Stimulated activated CD4-positive, alpha-beta T cell treated with anti-CD3 and anti-CD28 coated beads, Interleukin-4, amount 100 ng/mL, for 1 hour (primary cell): ENCODE data around the gene FAM156B.
"Not testable (repeated sequence)": the region's sequence is repeated elsewhere in the genome, so short reads cannot be mapped to it uniquely, and the experiment has no call there.

ENCODE experiments used
- DNase-seq: peaks from one replicate; pipeline ENCODE4 v3.0.0-alpha.2; 2020

FAM156B gene

DNA sequence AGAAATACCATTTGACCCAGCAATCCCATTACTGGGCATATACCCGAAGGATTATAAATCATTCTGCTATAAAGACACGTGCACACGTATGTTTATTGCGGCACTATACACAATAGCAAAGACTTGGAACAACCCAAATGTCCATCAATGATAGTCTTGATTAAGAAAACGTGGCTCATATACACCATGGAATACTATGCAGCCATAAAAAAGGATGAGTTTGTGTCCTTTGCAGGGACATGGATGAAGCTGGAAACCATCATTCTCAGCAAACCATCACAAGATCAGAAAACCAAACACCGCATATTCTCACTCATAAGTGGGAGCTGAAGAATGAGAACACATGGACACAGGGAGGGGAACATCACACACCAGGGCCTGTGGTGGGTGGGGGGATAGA is 33.1 kb downstream of the FAM156B start:
- DNase-seq: not testable (repeated sequence)

GRCh38 chrX:52933213-52933612 is 36.1 kb downstream of the FAM156B start:
- DNase-seq: no peak

DNA sequence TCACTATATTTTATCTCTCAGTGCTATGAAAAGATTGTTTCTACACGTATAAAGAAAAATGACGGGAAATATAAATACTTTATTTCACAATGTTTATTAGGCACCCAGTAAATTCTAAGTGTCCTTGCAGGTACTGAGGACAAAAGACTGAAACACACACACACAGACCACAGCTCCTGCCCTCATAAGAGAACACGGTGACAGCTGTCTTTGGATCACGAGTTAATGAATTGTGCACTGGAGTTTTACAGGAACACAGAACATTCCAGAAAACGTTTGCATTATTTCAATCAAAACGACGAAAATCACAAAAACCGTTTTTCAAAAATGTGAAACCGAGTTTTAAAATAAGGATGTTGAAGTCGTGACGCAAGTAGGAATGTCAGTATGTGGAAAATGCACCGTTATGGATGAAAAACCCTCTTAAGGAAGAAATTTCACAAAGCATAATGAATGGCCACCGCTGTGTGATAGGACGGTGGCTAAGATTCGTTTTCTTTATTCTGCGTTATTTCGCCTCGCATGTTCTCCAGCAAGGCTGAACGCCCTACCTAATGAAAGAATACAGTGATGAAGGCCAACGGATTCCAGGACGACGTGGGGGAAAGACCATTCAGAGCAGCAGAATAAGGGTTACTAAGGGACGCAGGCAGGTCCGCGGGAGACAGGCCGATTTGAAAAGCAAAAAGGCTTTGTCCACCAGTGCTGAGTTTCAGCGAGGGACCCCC is 37.0 kb downstream of the FAM156B start:
- no peak for DNase-seq

DNA sequence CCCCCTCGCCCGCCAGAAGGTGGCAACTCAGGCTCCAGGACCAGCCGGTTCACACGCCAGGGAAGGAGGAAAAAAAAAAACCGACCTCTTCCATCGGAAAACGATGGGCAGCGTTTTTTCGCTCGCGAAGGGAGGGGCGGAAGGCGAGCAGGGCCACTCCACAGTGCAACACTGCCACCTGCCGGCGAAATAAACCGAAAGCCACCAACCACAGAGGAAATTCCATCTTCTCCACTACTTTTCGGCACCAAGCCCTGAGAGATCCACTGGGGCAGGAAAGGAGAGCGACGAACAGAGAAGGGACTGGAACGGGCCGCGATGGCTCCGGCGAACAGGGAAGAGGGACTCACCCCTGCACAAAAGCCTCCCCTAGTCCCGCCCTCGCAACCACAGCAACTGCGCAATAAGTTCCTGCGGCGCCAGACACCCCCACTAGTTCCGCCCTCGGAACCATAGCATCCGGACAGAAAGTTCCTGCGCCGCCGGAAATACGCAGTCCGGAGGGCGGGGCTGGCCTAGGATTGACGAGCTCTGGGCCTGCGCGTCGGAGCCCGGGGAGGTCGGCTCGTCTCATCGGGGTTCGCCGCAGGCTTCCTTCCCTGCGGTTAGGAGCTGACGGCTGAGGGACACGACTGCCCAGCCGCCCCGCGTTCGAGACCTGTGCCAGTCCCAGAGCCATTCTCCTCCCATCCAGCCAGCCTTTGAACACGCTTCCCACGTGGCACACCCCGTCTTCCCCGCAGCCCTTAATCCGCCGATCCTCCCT is 37.8 kb downstream of the FAM156B start:
- peak; percentile 85 for DNase-seq

DNA sequence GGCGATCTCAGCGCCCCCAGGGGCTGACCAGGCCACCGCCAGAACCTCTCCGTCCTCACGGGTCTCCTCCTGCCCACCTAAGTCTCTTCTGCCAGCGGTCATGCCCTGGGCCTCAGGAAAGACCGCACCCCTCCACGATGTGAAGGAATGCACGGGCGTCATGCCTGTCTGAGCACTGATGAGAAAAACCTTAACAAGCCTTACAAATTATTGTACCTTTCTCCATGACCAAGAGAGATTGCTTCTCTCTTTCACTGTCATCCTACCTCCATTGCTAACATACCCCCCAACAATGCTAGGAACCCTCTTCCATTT is 38.3 kb downstream of the FAM156B start:
- DNase-seq: not testable (repeated sequence)

GRCh38 chrX:52940704-52941103 is 43.6 kb downstream of the FAM156B start:
- not testable (repeated sequence) for DNase-seq

GRCh38 chrX:52941728-52942127 is 44.6 kb downstream of the FAM156B start:
- DNase-seq: not testable (repeated sequence)

DNA sequence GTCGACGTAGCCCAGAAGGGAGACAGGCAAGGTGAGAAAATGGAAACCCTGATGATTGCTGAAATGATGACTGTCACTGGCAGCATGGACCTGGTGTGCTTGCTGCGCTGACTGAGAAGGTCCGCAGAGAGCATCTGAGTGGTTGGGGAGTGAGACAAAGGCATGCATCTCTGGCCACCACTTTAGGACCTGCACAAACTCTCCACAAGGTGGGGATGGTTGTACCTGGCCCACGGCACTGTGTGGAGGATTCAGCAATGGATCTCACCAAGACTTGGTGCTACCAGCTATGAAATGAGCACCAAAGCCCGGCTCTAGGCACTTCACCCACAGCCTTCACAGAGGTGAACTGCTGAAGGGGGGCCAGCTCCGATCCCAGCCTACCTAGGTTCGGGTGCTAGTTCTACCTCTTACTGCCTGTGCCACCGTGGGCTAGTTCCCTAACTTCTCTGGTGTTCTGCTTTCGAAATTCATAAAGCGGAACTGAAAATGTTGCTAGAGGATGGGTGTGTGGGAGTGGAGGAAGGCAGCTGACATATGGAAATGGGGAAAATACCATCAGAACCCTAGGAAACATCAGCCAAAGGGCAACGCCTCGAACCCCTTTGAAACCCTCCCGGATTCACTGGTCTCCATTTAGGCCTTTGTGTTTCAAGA is 48.8 kb downstream of the FAM156B start:
- DNase-seq: not testable (repeated sequence)

GRCh38 chrX:52947501-52947900 is 50.4 kb downstream of the FAM156B start:
- not testable (repeated sequence) for DNase-seq

GRCh38 chrX:52948265-52948664 is 51.1 kb downstream of the FAM156B start:
- DNase-seq: not testable (repeated sequence)

GRCh38 chrX:52949325-52949724 is 52.2 kb downstream of the FAM156B start:
- DNase-seq: not testable (repeated sequence)

- DNase-seq: not testable (repeated sequence)
These were observed 52.8 kb downstream of the FAM156B start for GRCh38 chrX:52949884-52950283.
